ENCODE results near the gene CLTB.

Gene CLTB

GRCh38 chr5:176342766-176343458 lies 73.4 kb downstream of the CLTB start:
- DNase-seq: no peak
